Measurements from ENCODE around the gene GAD1. TPM values are rescaled to one million over a fixed set of nuclear protein-coding genes. Genes with fewer than 3 reads are reported as not detected.

The GAD1 gene
- total RNA-seq, 1 donor from 2014 or later = not detected

DNA sequence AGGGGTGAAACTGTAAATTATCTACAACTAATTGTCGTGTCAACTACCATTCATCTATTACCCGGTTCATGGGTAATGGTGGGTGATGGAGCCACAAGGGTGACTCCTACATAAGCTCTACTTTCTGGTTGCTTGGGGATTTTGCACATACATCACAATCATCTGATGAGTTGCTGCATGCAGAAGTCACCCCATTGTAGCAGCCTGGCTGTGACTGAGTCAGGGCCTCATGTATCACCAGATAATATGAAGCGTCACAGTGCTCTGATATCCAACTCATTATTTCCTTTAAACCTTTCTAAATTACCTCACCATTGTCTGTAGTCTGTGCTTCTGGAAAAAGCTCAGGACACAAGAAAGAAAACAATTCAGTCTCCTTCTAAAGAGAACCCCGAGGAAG lies 79.9 kb downstream of the GAD1 start:
- no peak for DNase-seq
- intact Hi-C loops (cut with micrococcal nuclease) = no loop called here
- no peak overlapping the region for H3K4me3 Mint-ChIP-seq
- ATAC-seq (ENCODE audit: low read depth) = no peak
- H3K27me3 Mint-ChIP-seq = peaks cover 15% of the 10 kb centered on the region
- TF ChIP-seq, protein P1, sequence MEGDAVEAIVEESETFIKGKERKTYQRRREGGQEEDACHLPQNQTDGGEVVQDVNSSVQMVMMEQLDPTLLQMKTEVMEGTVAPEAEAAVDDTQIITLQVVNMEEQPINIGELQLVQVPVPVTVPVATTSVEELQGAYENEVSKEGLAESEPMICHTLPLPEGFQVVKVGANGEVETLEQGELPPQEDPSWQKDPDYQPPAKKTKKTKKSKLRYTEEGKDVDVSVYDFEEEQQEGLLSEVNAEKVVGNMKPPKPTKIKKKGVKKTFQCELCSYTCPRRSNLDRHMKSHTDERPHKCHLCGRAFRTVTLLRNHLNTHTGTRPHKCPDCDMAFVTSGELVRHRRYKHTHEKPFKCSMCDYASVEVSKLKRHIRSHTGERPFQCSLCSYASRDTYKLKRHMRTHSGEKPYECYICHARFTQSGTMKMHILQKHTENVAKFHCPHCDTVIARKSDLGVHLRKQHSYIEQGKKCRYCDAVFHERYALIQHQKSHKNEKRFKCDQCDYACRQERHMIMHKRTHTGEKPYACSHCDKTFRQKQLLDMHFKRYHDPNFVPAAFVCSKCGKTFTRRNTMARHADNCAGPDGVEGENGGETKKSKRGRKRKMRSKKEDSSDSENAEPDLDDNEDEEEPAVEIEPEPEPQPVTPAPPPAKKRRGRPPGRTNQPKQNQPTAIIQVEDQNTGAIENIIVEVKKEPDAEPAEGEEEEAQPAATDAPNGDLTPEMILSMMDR (IDR thresholded peaks at IDR 0.05) = no peak
- no peaks in the 10 kb centered on the region for H3K4me1 Mint-ChIP-seq
- no peaks in the 10 kb centered on the region for H3K9me3 Mint-ChIP-seq
- POLR2A ChIA-PET = interaction anchor here (0.6 kb wide), 1 partner anchor 1099 kb away, joined by 3 read pairs; no protein-coding TSS in a partner anchor
- no peaks in the 10 kb centered on the region for H3K36me3 Mint-ChIP-seq (ENCODE audit: low read depth)
- CTCF ChIA-PET = interaction anchor here (1.4 kb wide), 1 partner anchor 23 kb away, joined by 4 read pairs; no protein-coding TSS in a partner anchor
- no peak overlapping the region for H3K27ac Mint-ChIP-seq

DNA sequence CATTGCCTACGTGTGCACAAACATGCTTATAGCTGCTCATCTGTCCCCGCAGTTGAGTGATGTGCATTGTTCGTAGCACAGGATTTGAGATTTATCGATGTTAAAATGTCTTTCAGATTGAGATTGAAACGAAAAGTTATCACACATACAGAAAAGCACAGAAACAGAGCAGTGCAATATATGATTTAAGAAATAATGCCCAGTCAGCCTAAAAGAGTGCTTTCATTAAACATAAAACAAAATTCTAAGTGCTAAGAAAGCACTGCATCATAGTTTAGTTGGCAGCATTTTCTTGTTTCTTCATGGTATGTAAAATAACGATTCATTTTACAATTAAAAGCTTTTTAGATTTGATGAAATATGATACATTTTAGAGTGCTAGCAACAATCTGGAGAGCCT lies 80.4 kb downstream of the GAD1 start:
- POLR2A ChIA-PET = interaction anchor here (0.6 kb wide), 1 partner anchor 1099 kb away, joined by 3 read pairs; no protein-coding TSS in a partner anchor
- H3K27me3 Mint-ChIP-seq = peaks cover 18% of the 10 kb centered on the region
- CTCF ChIA-PET = no interaction called here
- H3K4me1 Mint-ChIP-seq = no peaks in the 10 kb centered on the region
- H3K27ac Mint-ChIP-seq = no peak overlapping the region
- DNase-seq (no peak), ATAC-seq (ENCODE audit: low read depth) (no peak)
- H3K9me3 Mint-ChIP-seq = no peaks in the 10 kb centered on the region
- TF ChIP-seq, protein P1 (IDR thresholded peaks at IDR 0.05) = no peak
- intact Hi-C loops (cut with micrococcal nuclease) = no loop called here
- no peaks in the 10 kb centered on the region for H3K36me3 Mint-ChIP-seq (ENCODE audit: low read depth)
- no peak overlapping the region for H3K4me3 Mint-ChIP-seq

DNA sequence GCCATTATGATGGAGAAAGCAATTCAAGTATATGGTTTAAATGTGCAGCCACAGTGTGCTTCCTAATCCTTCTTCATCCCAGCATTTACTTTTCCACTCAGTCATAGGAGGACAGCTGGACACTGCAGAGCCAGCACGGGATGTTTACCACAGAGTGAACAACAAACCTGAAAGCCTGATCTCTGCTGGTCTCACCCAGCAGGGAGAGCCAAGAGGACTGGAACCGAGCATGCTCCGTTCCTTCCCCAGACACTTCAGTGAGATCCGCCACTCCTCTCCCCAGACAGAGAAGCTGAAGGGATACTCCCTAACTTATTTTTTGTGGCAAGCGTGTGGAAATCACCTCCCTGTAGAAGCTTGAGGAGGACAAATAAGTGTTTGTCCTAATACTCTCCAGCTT lies 89.2 kb downstream of the GAD1 start:
- H3K4me3 Mint-ChIP-seq = no peak overlapping the region
- intact Hi-C loops (cut with micrococcal nuclease) = no loop called here
- ChIA-PET POLR2A (no interaction called here), CTCF (no interaction called here)
- ATAC-seq (ENCODE audit: low read depth) (no peak), DNase-seq (no peak)
- TF ChIP-seq, protein P1 (IDR thresholded peaks at IDR 0.05) = no peak
- peaks cover 9% of the 10 kb centered on the region for H3K27me3 Mint-ChIP-seq
- no peaks in the 10 kb centered on the region for H3K4me1 Mint-ChIP-seq
- H3K9me3 Mint-ChIP-seq = peaks cover 22% of the 10 kb centered on the region
- no peak overlapping the region for H3K27ac Mint-ChIP-seq
- H3K36me3 Mint-ChIP-seq (ENCODE audit: low read depth) = peaks cover 5% of the 10 kb centered on the region

Other genes with a start within 250 kb of the GAD1 start
- gene SP5, start 101.5 kb upstream of the GAD1 start, total RNA-seq = not detected in 2 replicates
- not detected in 2 replicates for gene ERICH2, start 46.5 kb upstream of the GAD1 start, total RNA-seq
- 60.7 and 69.7 TPM in 2 replicates for gene GORASP2, start 112.4 kb downstream of the GAD1 start, total RNA-seq